HG02973 (cell line): ENCODE data around the gene LMX1A.

Experiments
- ATAC-seq: cut with Tn5 transposase; IDR thresholded peaks from one replicate; pipeline ENCODE4 v1.9.1; 2021; ENCODE audit warnings: moderate library complexity; ENCODE audit not compliant: unreplicated experiment

The LMX1A gene

DNA sequence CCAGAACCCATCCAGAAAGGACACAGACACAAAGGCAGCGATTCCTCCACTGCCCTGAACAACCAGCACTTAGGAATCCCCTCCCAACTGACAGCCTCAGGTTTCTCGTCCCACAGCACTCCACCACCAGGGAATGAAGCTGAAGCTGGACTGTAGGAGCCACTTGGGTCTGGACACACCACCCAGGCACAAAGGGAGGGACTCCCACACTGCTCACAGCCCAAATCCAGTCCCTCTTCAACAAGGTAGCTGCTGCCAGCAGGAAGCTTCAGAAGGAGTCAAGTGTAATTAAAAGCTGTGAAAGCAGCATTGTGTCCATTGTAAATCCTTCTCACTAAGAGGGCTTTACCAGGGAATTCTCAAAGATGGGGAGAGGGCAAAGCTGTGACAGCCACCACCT is 29.0 kb downstream of the LMX1A start:
- no peak for ATAC-seq

DNA sequence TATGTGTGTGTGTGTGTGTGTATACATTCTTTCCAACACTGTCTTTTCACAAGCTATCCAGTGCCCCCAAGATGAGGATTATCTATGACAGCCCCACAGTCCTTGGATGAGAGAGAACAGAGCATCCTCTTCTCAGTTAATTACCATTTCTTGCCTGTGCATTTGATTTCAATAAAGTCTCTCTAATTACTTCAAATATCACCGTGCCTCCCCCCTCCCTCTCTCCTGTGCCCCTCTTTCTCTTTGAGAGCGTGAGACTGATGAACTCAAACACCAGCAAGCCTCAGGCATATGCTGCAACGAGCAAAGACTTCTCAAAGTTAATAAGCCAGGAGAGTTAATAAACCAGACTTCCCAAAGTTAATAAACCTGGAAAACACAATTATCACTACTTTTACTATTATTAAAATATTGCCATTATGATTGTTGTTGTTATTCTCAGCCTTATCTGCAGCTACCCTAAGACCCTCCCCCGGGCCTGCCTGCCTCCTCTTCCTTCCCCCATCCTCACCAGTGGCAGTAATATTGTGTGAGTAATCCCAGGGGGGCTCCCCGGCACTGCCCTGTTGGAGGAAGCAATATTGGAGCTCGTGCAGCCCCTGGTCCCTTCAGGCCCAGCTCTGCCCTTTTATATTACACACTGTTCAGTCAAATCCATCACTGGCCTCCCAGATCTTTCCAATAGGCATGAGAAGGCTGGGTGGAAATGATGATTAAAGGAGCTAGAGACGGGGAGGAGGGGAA is 30.9 kb downstream of the LMX1A start:
- ATAC-seq = no peak

DNA sequence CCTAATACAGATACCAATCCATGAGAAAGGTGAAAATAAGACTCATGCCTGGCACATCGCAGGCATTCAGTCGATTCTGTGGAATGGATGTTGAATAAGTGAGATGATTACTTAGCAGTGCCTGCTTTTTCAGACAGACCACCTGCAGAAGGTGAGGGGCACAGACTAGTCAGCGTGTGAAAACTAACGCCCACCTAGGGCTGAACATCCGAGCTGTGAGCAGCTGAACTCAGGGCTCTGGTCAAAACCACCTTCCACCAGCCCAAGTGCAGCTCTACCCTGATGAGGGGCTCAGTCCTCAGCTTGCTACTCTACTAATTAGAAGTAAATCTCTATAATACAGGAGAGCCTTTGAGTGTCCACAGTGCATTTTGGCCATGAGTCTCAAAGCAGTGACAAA is 32.5 kb downstream of the LMX1A start:
- ATAC-seq = no peak

DNA sequence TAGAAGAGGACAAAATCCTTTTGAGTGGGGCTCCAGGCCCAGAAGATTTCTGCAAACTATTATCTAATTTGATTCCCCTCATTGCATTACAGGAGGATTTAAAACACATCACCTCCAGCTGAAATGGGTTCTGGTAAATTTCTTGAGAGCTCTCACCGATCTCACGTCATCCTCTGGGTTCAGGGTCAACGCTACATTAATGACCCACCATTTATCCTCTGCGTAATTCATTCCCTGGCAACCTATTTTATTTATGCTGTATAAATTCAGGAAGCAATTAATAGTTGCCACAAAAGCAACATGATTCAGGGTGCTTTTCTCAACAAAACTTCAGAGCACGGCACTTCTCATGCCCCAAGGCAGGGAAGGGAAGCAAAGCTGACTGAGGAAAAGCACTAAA is 38.9 kb downstream of the LMX1A start:
- no peak for ATAC-seq

DNA sequence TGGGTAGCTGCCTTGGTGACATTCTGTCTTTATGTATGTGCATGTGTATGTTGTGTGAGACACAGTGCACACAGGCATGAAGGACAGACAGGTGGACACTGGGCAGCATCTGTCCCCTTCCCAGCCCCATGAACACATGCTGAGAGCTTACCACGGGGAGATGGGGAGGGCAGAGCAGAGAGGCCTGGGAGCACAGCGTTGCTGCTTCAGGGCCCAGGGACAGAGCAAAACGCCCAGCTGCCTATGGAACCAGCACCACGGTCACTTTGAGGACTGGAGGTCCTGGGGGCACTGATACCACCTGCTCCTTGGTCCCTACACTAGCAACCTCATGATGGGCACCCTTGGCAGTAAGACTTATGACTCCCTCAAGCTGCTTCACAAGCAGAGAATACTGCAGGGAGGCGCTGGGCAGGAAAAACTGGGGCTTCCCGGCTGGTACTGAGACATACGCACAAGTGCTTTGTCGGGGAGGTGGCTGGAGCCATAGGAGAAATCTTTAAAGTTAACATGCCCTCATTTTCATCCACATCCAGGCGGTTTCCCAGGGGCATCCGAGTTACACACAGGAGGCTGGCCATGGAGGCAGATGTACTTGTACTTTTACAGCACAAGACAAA is 40.3 kb downstream of the LMX1A start:
- no peak for ATAC-seq

DNA sequence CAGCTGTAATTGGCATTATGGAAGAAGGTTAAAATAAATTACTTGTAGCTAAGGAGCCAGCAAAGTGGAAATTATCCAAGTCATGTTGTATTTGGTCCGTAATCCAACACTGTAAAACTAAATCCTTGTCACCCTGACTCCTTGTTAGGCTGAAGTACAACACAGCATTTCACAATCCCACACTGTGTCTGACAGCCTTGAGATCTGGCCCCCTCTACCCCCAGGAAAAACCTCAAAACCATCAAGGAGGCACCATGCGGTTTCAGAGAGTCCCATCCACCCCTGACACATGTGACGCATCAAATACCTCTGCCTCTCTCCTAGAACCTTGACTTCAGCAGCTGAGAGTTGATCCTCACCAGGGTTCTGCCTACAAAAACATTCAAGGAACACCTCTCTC is 41.0 kb downstream of the LMX1A start:
- no peak for ATAC-seq

DNA sequence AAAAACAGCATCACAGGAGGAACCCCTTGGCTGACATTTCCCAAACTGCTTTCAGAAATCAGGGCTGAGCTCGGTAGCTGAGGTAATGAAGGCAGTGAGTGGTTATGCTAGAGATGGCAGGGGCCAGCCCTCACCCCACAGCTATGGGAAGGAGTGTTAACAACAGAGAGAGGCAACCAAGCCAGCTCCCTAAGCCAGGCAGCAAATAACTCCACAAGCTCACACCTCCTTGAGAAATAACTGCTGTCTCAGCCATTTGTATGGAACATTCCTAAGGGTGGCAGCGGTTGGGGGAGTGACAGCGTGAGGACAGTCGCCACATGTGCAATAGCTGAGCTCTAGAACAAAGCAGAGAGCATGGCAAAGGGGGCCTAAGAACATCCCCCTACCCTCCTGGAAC is 42.6 kb downstream of the LMX1A start:
- ATAC-seq = no peak

DNA sequence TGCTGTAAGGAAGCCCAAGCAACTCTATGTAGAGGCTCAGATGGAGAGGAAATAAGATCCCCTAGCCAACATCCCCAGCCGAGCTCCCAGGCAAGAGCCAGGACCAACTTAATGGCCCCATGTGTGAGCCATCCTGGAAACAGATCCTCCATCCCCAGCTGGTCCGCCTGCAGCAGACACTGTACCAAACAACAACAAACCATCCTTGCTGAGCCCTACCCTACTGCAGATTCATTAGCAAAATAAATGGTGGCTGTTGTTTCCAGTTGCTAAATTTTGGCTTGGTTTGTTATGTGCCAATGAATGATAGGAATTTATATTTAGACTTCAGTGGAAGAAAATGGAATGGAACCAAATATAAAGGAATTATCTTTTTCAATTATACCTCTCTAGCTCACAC is 43.9 kb downstream of the LMX1A start:
- no peak for ATAC-seq

DNA sequence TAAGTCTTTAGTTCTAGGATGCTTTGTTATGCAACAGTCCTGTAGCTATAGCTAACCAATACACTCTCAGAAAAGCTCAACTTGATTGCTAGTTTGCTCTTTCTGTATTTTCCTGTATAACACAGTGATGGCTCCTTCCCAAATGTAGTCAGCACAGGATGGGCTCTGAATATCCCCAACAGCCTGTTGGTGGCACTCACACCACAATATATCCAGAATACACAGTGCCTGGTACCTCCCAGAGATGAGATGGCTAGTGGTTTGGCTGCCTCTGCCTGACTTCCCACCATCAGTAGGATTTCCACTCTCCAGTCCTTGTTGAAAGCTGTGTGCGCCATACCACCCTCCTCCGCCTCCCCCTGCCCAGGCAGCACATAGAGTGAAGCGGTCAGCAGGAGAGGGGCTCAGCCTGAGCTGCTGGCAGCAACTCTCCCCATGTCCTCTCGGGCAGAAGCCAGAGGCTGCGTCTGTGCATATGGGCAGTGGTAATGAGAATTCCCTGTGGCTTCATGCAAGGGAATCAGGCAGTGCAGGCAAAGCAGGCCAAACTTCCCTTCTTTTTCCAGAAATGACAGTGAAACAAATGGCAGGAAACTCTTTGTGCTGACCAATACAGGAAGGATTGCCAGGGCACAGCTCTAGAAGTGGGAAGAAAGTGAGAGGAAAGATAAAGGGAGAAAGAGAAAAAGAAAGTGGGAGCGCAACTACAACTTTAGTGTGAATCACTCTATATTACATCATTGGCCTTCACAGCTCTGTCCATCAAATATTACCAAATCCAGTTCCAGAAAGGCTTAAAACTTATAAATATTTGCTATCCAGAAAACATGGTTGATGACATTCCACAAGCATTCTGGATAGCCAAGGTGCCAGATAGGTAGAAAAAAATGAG is 49.7 kb downstream of the LMX1A start:
- ATAC-seq = no peak

DNA sequence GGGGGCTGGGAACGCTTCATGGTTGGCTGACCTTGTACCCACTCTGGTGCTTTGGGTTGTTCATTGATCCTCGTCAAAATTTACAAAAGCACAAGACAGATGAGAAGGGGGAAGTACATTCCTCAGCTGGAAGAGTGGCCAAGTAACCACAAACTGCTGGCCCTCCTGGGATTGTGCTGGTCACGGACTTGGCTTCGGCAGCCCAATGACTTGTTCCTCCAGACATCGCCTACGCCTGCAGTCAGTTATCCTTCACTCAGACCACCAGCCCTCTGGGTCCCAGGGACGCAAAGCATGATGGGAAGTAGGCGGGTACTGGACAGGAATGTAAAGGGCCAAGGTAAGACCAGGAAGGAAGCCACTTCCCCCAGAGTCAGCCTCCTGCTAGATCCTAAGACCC is 53.1 kb downstream of the LMX1A start:
- no peak for ATAC-seq

DNA sequence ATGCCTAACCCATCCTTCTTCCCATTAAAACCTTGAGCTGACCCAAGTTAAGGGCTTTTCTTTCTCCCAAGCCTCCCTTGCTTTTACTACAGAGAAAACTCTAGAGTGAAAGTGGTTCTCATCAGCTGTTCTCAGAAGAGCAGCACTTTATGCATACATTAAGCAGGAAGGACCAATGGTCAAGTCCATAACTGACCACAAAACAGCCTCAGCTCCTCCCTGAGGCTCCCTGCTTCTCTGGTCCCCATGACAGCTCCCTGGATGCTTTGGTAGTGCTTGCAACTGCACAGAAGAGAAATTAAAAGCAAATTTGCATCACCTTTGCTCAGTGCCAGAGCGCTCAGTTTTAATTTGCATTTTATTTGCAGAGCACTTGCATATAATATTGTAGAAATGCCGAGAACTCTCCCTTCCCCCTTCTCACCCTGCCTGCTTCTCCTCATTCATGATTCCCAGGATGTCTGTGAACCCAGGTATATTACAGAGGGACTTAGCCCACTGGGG is 56.1 kb downstream of the LMX1A start:
- no peak for ATAC-seq

DNA sequence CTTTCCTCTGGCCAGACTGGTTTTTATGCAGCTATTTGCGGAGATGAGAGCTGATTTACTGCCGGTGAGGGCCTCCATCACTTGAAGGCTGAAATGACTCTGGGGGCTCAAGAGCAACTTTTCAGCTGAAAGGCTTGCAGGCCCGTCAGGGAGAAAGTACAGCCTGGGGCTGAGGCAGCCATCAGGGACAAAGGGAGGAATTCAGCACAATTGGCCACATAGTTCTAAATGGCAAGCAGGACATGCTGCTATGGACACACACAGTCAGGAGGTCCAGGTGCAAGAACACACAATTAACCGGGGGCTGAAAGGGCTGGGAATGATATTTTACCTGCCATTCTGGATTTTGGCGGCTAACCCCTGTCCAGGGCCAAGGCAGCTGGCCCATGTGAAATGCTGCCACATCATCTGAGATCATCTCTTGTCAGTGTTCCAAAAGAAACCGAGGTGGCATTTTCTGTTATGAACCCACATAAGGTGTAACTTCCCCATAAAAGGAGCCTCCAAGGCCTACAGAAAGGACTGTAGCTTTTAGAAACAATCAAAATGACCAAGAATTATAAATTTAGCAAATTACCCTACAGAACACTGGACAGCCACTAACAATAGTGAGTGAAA is 58.2 kb downstream of the LMX1A start:
- ATAC-seq = no peak

DNA sequence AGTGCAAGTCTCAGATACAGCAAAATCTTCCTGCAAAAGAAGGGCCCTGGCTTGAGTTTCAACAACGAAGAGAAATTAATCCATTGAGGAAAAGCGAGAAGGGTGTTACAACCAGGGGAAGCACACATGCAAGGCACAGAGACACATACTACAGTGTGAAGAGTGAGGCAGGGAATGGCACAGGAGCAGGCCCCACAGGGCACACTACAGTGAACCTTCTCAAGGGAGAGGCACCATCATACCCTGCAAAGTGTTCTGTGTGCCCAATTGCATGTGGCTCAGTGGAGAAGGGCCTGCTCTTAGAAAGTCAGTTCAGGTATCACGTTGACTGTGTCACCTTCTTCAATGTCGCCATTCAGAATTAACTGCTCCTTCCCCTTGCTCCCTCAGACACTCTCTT is 60.3 kb downstream of the LMX1A start:
- no peak for ATAC-seq

DNA sequence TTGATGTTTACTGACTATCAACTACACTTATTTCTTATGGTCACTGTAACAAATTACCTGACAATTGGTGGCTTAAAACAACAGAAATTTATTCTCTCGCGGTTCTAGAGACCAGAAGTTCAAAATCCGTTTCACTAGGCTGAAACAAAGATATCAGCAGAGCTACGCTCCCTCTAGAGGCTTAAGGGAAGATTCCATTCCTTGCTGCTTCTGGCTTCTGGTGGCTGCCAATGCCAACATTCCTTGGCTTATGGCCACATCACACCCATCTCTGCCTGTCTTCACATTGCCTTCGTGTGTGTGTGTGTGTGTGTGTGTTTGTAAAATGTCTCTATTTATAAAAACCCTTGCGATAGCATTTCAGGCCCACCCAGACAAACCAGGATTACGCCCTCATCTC is 66.4 kb downstream of the LMX1A start:
- ATAC-seq = no peak

DNA sequence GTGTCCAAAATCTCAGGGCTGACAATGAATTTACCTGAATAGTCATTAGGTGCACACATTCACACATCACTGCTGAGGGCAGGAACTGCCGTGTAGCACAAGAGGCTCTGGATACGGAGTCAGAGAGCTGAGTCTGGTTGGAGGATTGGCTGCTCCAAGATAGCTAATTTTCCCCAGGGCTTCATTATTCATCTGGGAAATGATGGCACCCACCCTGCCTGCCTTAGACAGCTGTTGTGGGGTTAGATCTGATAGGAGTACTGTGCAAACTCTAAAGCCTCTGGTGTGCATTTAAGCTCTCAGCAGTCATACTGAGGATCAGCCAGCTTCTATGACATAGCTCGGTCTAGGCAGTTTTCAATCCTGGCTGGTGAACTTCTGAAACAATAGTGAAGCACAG is 67.0 kb downstream of the LMX1A start:
- ATAC-seq = no peak

DNA sequence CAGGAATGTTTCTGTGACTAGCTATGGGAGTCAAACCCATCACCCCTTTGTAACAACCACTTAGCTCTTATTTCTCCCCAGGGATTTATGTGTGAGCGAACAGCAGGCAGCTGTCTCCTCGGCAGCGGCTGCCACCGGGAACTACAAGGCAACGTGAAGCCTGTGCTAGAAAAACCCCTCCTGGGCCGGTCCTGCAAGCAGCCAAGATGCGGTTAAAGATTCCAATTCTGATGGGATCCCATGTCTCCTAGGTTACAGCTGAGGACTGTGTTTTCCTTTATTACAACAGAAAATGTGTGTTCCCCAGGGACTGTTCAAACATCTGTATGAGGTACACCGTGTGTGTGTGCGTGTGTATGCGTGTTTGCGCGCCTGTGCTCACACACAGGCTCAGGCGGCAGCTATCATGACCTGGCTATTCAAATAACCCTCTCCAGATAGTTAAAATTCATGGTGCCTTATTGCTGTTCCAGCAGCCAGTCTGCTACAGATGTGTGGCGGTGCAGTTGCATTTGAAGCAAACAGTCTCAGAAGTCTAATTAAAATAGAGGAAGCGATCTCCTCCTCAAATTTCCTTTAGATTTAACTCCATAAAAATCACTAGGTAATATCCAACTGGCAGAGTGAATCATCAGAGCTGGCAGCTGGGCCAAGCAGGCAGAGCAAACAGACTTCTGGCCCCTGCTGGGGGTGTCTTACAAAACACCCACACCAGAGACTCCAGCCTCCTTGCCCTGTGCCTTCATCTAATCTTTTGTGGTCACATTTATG is 68.0 kb downstream of the LMX1A start:
- ATAC-seq = no peak

DNA sequence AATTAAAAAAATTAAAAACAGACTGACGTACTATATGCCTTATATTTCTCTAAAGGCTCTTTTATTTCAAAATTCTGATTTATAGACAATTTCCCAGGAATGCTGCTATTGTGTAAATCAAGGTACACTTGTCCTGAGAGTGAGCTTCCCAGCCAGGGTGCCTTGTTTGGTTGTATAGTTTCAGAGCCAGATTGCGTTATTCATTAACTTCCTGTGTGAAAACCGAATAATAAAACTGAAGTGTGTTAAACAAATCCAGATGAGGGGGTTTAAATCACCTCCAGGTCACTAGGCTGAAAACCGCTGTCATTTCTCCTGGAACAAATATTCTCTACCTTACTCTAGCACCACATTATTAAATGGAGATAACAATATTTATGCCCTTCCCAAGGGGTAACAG is 68.7 kb downstream of the LMX1A start:
- no peak for ATAC-seq

DNA sequence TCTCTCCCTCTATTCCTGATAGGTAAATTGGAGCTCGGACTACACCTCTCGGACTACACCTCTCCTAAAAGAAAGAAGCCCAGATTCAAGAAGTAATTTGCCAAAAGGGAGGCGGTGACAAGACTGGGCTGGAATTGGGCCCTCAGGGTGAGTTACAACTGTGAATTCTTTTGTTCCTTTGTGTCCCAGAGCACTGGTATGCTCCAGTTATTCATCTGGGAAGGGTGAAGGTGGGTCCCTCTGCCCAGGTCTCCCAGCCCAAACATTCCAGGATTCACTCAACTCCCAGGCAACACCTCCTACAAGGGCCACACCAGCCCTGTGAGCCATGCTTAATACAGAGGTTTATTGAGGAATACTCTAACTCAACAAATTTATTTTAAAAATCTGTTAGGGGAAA is 69.2 kb downstream of the LMX1A start:
- no peak for ATAC-seq

DNA sequence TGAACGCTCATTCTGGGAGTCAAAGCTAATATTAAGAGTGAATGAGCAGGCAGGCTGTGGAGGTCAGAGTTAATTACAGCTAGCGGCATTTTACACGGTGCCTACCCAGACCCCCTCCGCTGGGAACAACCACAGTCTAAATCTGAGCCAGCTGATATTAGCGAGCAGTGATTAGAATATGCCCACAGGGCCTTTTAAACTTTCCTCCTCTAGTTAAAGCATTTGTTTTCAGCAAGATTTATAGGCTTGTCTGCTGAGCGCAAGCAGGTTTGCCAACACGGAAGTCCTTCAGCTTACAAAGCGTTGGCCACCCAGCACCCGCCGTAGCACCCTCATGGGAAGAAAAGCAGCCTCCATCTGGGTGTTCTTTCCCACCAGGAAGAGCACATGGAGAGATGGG is 72.1 kb downstream of the LMX1A start:
- ATAC-seq = no peak

DNA sequence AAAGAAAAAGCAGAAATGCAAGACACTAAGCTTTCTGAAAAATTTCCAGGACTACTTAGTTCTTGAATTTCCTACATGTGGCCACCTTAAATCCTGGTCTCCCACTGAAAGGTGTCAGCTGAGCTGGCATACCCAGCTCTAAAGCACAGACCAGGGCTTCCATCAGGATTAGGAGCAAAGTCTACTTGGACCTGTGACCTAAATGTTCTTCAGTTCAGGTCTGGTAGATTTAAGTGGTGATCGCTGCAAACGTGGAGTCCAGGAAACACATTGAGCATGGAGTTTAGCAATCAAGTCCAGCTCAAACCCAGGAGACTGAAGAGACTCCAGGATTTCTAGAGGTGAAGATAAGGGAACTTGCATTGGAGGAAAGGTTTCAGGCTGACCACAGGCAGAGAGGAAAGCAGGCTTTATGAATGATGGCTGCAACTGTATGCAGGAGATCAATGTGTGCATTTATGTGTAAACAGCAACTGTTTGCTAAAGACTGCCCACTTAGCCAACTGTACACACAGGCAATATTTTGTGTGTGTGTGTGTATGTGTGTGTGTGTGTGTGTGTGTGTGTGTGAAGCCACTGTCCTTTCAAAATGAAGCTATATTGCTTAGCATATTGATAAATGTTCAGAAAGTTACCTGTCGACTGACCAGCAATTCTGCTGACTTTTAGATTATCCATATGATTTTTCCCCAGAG is 75.2 kb downstream of the LMX1A start:
- no peak for ATAC-seq
